Right lobe of liver (tissue), 6 donors: ENCODE results near the gene ARL9. TPM values are rescaled to one million over a fixed set of nuclear protein-coding genes. Genes with fewer than 3 reads are reported as not detected.

Source experiments
- ATAC-seq, 4 donors: fragments of 200-7000 bp; cut with Tn5 transposase; one replicate each; pipeline ENCODE4 v1.9.1; 2020; ENCODE audit warnings: mild to moderate bottlenecking in 4 of 4, moderate library complexity in 4 of 4
- DNase-seq, 3 donors: peaks; one replicate each; pipeline ENCODE4 v3.0.0-alpha.2; 2020
- H3K27ac ChIP-seq, 3 donors: fragments of 200-600 bp; one replicate each; pipeline ENCODE4 v1.8.0; 2022
- H3K27me3 ChIP-seq, 2 donors: fragments of 200-600 bp; one replicate each; pipeline ENCODE4 v1.8.0; 2022
- H3K36me3 ChIP-seq, 4 donors: fragments of 200-600 bp; sonication (generic) in 1 of 4; one replicate each; pipeline versions ENCODE4 v1.5.1 to v1.8.0; 2017 to 2022; ENCODE audit warnings: control low read depth in 1 of 4
- H3K4me1 ChIP-seq, 4 donors: fragments of 200-600 bp; sonication (generic) in 1 of 4; one replicate each; pipeline versions ENCODE4 v1.5.1 to v1.8.0; 2017 to 2022; ENCODE audit warnings: control low read depth in 1 of 4
- H3K4me3 ChIP-seq, 3 donors: fragments of 200-600 bp; one replicate each; pipeline ENCODE4 v1.8.0; 2022
- H3K9me3 ChIP-seq, 4 donors: fragments of 200-600 bp; sonication (generic) in 1 of 4; one replicate each; pipeline versions ENCODE4 v1.5.1 to v1.8.0; 2017 to 2022; ENCODE audit warnings: control low read depth in 1 of 4
- POLR2A ChIP-seq: fragments of 450-650 bp; IDR thresholded peaks from one replicate; pipeline ENCODE4 v1.6.1; 2017; ENCODE audit warnings: antibody characterized with exemption, mild to moderate bottlenecking
- WGBS: methylation state at CpG from one replicate; pipeline ENCODE4 v1.1.6; 2018; ENCODE audit warnings: low coverage, low lambda C conversion rate; ENCODE audit not compliant: insufficient coverage; ENCODE audit errors: missing lambda C conversion rate; 5-methylcytosine and 5-hydroxymethylcytosine counted together
- intact Hi-C, 2 donors: fragments of 100-400 bp; cut with DNase I; formaldehyde crosslinking; loops; one replicate each; pipeline versions ENCODE4 v1.11.2 to v1.14.1; 2022
- total RNA-seq, 6 experiments: library from RNA; depleted of rRNA in 2 of 6; stranded (reverse); fragments of >200 nt in 2 of 6; fragmentation: NEBNext Ultra II Directional in 3 of 6; extraction: Animal tissue kit (Norgen Biotek cat#: 25700) in 3 of 6; gene quantifications; one replicate each; pipeline versions ENCODE4 v1.1.0 to v1.2.4, GENCODE V29; 2016 to 2023
- TF ChIP-seq, protein P1 (sequence below), 4 donors: fragments of 200-600 bp in 3 of 4; fragments of 450-650 bp in 1 of 4; IDR thresholded peaks; one replicate each; pipeline versions ENCODE4 v1.5.1 to v1.8.0; 2016 to 2022; ENCODE audit warnings: antibody characterized with exemption in 4 of 4, mild to moderate bottlenecking in 2 of 4
- donor health status: DM: no; HTN: yes; CAD: no.
- donor health status: DM: no; HTN: no; CAD: no.
- donor health status: DM: no; HTN: no; CAD: no.
- donor health status: DM: no; HTN: yes; CAD: no.
- donor health status: DM: no; HTN: yes; CAD: no.

The ARL9 gene
- total RNA-seq, 6 experiments from 2014 or later = 0.19 TPM; not detected in 5

DNA sequence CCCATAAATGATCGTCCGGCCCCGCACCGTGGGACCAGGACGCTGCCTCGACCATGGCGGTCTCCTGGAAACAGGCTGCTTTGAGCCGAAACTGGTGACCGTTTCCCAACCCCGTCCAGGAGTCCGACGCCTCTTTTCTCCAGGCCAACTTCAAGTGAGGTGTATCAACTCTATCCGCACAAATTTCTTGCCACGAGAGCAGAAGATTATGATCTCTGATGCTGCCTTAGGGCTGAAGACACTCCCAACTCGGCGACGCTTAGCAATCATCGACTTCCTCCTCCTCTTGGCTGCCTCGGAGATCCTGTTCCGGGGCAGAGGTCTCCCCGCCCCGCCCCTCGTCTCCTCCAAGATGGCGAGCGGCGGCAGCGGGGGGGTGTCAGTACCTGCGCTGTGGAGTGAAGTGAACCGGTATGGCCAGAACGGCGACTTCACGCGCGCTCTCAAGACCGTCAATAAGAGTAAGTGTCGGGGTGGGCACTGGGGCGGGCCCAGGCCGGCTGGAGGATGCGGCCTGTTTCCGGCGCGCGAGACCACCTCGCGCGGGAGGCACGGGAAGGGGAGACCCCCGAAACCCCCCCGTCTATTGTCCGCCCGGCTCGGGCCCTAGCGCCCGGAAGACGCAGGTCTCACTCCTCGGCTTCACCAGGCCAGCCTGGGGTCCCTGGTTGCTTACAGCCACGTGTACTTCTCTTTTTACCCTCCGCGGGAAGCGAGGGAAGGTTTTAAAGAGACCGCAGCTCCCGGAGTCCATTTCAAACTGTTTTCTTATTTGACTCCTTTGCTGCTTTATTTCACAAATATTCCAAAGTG lies 38.1 kb upstream of the ARL9 start, which contains the start of gene SRP72:
SRP72 (plus strand) TSS at position 334 of the 813 bp plus-strand sequence; CDS start at position 353, 19 bp downstream.
- ATAC-seq (peak; percentile 97 to 99 (median 98)), DNase-seq (peak; percentile 87 to 90 (median 89))
- H3K4me3 ChIP-seq = peak within 1 kb of the TSS; percentile 90 to 94 (median 93)
- no peaks in the 10 kb centered on the region for H3K27me3 ChIP-seq
- peaks cover 0 to 26% (median 6%) of the 10 kb centered on the region in 4 donors for H3K4me1 ChIP-seq
- peak; percentile 64 for TF ChIP-seq POLR2A
- TF ChIP-seq, protein P1, sequence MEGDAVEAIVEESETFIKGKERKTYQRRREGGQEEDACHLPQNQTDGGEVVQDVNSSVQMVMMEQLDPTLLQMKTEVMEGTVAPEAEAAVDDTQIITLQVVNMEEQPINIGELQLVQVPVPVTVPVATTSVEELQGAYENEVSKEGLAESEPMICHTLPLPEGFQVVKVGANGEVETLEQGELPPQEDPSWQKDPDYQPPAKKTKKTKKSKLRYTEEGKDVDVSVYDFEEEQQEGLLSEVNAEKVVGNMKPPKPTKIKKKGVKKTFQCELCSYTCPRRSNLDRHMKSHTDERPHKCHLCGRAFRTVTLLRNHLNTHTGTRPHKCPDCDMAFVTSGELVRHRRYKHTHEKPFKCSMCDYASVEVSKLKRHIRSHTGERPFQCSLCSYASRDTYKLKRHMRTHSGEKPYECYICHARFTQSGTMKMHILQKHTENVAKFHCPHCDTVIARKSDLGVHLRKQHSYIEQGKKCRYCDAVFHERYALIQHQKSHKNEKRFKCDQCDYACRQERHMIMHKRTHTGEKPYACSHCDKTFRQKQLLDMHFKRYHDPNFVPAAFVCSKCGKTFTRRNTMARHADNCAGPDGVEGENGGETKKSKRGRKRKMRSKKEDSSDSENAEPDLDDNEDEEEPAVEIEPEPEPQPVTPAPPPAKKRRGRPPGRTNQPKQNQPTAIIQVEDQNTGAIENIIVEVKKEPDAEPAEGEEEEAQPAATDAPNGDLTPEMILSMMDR (IDR thresholded peaks at IDR 0.05) = no peak
- peaks cover 3 to 13% (median 4%) of the 10 kb centered on the region in 4 donors for H3K36me3 ChIP-seq
- no peaks in the 10 kb centered on the region for H3K9me3 ChIP-seq
- intact Hi-C loops = no loop called here
- WGBS = 1% methylated on average over 28 of the region's 62 CpGs
- peak within 1 kb of the TSS; percentile 52 to 81 (median 63) for H3K27ac ChIP-seq

DNA sequence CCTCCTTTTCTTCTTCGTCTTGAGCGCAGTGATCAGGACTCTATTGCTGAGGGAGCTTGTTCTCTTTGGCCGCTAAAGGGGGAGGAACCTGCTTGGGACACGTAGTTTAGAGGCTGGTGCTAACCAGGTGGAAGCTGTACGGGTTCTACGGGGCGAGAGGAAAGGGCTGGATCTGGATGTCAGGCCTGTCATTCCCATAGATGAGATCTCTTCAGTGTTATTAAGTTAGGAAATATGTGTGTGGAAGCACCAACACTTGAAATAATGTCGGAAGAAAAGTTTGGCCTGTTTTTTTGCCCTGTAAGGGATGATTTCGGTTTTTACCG lies 37.5 kb upstream of the ARL9 start:
- WGBS = 0% methylated on average over 10 of the region's 10 CpGs
- peaks cover 5 to 19% (median 8%) of the 10 kb centered on the region in 4 donors for H3K36me3 ChIP-seq
- H3K4me3 ChIP-seq = peak overlapping the region; percentile 90 to 94 (median 93)
- H3K27ac ChIP-seq = peak overlapping the region; percentile 52 to 81 (median 63)
- intact Hi-C loops = no loop called here
- TF ChIP-seq POLR2A = no peak
- TF ChIP-seq, protein P1 (IDR thresholded peaks at IDR 0.05) = no peak
- ATAC-seq (peak; percentile 72 to 82 (median 74)), DNase-seq (peak in 1 of 3 donors; percentile 55)
- H3K9me3 ChIP-seq = no peaks in the 10 kb centered on the region
- peaks cover 0 to 26% (median 6%) of the 10 kb centered on the region in 4 donors for H3K4me1 ChIP-seq
- H3K27me3 ChIP-seq = no peaks in the 10 kb centered on the region

DNA sequence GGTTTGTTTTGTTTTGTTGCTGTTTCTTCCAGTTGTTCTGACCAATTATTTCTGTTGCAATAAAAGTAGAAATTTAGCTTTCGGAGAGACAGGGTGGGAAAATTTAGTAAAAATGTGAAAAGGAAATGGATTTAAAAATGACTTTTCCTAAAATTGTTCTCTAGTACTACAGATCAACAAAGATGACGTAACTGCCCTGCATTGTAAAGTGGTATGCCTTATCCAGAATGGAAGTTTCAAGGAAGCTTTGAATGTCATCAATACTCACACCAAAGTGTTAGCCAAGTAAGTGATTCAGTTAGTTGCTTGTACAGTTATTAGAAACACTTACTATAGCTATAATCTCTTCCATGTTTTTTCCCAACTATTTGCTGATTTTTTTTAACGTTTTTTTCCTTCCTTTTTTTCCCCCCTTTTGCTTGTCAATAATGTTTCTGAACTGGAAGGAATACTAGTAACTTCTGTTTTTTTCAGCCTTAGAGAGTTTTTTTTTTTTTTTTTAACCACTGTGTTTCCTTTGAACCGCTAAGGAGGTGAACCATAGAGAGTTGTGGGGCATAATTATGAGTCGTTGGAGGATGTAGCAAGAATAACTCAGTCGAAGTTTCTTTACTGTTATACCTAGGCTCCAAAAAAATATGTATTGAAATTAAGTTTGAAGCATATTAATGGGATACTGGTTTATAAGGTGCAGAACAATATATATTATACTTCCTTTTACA lies 35.9 kb upstream of the ARL9 start:
- H3K4me3 ChIP-seq = no peak overlapping the region
- intact Hi-C loops = no loop called here
- ATAC-seq = no peak

DNA sequence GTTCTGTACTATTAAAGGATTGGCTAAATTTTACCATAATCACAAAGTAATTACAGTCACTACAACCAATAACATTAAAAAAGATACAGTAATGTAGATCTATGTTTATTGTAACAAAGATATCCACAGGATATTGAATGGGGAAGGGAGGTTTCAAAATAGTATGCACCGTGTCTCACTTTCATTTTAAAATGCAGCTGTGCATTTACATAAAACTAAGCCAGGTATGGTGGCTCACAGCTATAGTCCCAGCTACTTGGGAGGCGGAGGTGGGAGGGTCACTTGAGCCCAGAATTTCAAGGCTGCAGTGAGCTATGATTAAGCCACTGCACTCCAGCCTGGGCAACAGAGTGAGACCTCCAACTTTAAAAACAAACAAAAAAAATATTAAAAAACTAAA lies 29.7 kb upstream of the ARL9 start:
- TF ChIP-seq, protein P1 (IDR thresholded peaks at IDR 0.05) = no peak
- no peak for TF ChIP-seq POLR2A
- ATAC-seq = no peak
- DNase-seq = no peak
- Histone ChIP-seq H3K36me3 (peaks cover 5 to 81% (median 43%) of the 10 kb centered on the region in 4 donors), H3K4me1 (no peaks in the 10 kb centered on the region), H3K4me3 (no peak overlapping the region), H3K27ac (no peak overlapping the region), H3K27me3 (no peaks in the 10 kb centered on the region), H3K9me3 (no peaks in the 10 kb centered on the region)
- WGBS = 88% methylated on average over 2 of the region's 2 CpGs
- intact Hi-C loops = no loop called here

More for the DNA sequence above, 35.9 kb upstream of the ARL9 start:
- no peaks in the 10 kb centered on the region for H3K9me3 ChIP-seq
- no peaks in the 10 kb centered on the region for H3K27me3 ChIP-seq
- no peak for DNase-seq
- 49% methylated on average over 6 of the region's 6 CpGs for whole genome bisulfite sequencing
- TF ChIP-seq, protein P1 (IDR thresholded peaks at IDR 0.05) = no peak
- no peak for TF ChIP-seq POLR2A
- H3K27ac ChIP-seq = no peak overlapping the region
- H3K4me1 ChIP-seq = peaks cover 0 to 26% (median 6%) of the 10 kb centered on the region in 4 donors
- peaks cover 5 to 28% (median 16%) of the 10 kb centered on the region in 4 donors for H3K36me3 ChIP-seq
